ENCODE data around the gene STARD6.

GRCh38 chr18:54280220-54280569, 77.5 kb downstream of the STARD6 start:
- TF ChIP-seq CTCF (IDR thresholded peaks at IDR 0.05; ENCODE audit: low read depth, low read length, missing input control) (no peak), GABPA (IDR thresholded peaks at IDR 0.05 in 1 of 2, conservative IDR thresholded peaks at IDR 0.05 in 1 of 2) (no peak)
